Activated CD4-positive, alpha-beta T cell treated with anti-CD3 and anti-CD28 coated beads, Interleukin-2, Interleukin-6, amounts not matched to agents 100 ng/mL and 50 ng/mL, durations not matched to agents 16 hours and 8 hours (primary cell): ENCODE measurements around the gene CSMD2.
A peak's percentile ranks its signal among the peaks of the same experiment; 100 is the strongest.
"Not testable (repeated sequence)": the region's sequence is repeated elsewhere in the genome, so short reads cannot be mapped to it uniquely, and the experiment has no call there.

Source experiments
- DNase-seq: peaks from one replicate; pipeline ENCODE4 v3.0.0-alpha.2; 2020

The CSMD2 gene

DNA sequence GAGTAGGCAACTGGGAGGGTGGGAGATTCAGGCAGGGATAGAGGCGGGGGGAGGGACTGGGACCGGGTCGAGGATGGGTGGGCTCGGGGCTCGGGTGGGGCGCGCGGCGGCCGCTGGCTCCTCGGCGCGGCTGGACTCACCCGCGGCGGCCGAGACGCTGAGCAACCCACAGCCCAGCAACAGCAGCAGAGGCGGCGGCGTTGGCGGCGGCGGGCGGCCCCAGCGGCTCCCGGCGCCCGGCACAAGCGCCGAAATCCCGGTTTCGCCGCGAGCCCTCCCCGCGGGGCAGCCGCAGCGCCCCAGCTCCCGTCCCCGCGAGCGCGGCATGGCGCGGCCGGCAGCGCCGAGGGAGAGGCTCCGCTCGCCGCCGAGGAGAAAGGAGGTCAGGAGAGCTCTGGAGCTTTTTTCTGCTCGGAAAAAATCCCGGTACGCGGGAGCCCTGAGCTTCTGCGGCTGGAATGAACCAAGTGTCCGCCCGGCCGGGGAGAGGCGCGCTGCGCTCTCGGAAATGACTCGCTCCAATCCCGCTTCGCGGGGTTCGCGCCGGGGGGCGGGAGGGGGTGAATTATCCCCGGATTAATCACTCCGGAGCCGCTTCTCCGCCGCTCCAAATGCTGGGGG, at the start of gene CSMD2:
Gene CSMD2 (minus strand): TSS at position 460 of the 621 bp plus-strand sequence. CDS start 133 bp downstream, at position 327.
- DNase-seq = no peak

DNA sequence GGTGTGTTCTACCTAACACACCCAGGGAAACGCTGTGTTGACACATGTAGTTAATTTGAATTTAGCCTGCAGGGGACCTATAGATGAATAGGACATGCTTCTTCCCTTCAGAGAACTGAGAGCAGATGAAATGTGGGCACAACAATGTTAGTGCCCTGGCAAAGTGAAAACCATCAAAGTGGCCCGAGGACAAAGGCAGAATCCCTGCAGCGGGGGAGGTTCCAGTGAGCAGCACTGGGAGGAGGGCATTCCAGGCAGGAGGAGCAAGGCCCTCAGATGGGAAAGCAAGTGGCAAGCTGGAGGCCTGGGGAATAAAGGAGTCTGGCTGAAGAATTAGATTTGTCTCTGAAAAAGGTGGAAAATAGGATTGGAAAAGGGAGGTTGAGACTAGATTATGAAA, 48.9 kb upstream of the CSMD2 start:
- no peak for DNase-seq

DNA sequence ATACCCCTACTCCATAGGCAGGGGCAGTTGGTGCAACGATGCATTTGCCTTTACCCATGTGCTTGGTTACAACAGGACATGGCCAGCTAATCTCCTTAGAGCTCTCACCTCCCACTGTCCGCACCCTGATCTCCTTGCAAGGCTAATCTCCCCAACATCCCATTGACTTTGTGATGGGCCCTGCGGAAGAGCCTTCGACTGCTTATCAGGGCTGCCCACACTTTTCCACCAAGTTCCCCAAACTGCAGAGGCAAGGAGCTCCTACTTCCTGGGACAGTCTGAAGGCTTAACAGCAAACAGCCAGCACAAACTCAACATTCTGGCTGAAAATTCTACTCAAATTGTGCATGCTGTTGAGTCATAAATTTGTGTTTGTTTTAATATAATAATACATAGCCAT, 47.6 kb upstream of the CSMD2 start:
- no peak for DNase-seq

DNA sequence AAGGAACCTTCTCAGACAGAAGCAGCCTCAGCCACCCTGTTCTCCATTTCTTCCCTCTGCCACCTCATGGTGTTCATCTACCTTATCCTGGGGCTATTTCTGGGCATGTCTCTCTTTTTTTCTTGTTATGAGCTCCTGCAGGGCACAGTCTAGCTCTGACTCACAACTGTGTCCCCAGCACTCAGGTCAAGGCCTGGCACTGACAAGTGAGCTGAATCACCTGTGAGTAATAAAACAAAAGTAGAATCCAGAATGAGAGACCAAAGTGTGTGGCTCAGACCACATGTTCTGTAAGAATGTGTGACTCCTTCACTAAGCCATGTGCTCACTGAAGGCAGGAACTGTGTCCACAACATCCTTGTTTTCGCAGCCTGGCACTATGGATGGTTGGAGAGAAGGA, 34.9 kb upstream of the CSMD2 start:
- DNase-seq = peak; percentile 13

DNA sequence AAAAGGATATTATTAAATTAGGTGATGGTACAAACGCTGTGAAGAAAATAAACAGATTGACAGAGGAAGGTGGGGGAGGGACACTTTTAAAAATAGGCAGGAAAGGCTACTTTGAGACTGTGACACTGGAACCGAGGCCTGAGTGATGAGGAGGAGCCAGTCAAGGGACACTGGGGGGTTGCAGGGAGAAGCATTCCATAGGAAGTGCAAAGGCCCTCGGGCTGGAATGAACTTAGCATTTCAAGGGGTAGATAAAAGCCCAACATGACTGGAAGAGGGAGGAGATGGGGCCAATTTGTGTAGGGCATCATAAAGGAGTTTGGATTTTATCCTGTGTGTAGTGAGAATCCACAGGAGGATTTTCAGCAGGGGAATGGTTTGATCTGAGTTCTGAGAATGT, 27.6 kb upstream of the CSMD2 start:
- no peak for DNase-seq

DNA sequence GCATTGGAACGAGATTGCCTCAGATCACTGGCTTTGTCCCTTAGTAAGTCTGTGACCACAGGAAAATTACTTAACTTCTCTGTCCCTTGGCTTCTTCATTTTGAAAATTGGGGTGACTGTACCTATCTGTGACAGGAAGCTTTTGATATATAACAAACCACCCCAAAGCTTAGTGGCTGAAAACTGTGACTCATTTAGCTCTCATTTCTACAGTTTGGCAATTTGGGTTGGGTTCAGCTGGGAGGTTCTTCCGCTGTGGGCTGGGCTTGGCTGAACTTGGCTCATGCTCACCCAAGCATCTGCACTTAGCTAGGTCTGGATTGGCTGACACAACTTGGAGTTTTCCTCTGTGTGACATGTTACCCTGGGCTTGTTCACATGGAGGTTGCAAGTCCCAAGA, 25.7 kb upstream of the CSMD2 start:
- peak; percentile 2 for DNase-seq

DNA sequence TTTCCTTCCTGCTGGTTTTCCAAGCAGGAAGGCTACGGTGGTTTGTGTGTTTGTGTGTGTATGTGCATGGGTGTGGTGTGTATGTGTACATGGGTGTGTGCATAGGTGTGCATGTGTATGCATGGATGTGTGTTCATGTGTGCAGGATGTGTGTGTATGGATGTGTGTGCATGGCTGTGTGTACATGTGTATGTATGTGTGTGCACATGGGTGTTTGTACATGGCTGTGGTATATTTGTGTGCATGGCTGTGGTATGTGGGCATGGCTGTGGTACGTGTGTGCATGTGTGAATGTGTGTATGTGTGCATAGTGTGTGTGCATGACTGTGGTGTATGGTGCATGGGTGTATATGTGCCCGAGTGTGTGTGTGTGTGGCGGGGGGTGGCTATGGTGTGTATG, 24.0 kb upstream of the CSMD2 start:
- DNase-seq = no peak

DNA sequence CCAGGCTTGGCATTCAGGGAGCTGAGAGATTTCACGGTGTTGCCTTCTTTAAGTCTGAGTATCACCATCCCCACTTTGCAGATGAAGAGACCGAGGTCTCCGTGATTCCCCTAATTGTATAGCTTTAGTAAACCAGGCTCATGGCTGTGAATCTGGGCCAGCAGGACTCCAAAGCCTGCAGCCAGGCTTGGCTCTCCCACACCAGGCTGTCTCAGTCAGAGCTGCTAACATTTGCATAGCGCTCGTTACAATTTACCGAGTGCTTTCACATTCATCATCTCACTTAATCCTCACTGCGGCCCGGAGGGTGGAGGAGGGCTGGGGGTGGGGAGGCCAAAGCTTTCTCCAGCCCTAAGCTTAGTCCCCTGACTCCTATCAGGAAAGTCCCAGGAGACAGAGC, 23.4 kb upstream of the CSMD2 start:
- DNase-seq = no peak

DNA sequence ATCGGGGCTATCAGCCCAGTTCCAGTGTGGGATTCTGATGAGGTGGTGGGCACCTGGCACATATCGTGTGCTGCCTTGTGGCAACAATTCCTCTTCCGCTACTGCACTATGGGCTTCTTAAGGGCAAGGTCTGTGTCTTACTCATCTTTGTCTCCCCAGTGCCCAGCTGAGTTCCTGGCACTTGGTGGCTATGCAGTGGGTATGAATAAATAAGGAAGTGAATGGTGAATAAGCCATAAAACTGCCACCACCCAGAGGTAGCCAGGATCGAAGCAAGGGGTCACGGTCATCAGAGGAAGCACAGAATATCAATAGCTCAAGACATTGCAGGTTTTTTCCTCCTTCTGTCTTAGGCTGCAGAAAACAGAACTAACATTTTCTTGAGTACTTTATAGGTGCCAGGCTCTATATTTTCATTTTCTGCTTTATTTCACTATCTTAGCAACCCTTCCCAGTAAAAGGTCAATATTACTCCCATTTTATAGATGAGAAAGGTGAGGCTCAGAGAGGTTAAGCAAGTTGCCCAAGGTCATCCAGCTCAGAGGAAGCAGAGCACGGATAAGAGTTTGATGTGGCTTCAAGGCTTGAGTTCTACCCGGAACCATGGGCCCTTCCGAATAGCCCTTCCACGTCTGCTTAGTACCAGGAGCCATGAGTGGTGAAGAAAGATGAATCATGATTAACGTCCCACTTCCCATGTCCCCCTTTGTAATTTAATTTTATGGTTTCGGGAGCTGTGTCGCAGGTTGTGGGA, 21.9 kb upstream of the CSMD2 start:
- no peak for DNase-seq

DNA sequence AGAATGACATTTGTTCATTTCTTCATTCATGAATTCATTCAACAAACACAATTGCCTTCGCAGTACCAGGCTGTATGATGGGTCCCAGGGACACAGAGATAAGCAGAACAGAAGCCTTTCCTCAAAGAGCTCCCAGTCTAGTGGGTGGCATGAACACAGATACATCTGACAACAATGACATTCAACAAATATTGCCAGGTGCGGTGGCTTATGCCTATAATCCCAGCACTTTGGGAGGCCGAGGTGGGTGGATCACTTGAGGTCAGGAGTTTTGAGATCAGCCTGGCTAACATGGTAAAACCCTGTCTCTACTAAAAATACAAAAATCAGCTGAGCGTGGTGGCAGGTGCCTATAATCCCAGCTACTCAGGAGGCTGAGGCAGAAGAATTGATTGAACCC, 18.4 kb upstream of the CSMD2 start:
- DNase-seq = not testable (repeated sequence)

DNA sequence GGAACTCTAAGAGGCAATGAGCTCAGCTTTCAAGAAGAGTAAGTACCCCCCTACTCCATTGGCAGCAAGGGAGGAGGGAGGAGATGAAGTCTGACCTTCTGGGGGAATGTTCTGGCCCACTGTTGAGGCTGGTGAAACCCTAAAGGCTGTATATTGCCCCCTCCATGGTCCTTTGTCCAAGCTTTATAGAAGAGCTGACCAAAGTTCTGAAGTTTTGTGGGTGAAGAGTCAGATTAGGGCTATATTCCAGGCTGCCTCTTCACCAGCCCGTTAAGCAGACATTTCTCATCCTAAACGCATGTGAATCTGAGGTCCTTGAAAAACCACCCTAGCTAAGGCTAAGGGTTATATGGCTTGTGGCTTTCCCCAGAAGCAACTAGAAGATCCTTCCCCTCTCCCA, 13.0 kb upstream of the CSMD2 start:
- DNase-seq = no peak

DNA sequence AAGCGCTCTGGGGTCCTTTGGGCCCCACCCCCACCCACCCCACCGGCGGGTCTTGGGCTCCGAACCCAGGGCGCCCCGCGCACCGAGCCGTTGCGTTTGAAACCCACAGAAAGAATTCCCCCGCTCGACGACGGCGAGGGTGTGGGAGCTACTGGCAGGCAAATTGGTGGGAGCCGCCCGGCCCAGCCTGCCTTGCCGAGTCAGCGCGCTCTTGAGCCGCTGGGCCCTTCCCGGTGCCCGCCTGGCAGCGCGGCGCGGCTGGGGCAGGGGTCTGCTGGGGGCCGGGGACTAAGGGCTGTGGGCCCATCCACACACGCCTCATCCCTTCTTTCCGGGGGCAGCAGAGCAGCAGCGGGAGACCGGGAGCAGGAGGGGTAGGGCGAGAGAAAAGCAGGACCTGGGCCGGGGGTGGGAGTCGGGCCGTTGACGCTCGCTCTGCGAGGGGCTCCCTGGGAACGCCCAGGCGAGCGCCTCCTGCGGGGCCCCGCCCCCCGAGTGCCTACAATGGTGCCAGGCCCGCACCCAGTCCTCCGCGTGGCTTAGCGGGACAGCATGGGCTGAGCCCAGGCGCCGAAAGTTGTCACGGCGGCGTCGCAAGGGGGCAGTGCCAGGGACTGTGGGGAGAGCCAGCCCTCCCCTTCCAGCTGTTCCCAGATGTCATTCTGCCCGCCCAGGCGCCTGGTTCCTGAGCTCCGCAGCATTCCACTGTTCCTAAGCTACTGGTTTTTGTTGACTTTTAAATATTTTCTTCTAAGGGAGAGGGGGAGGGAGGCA, 12.0 kb upstream of the CSMD2 start, which contains the start of gene C1orf94:
Gene C1orf94 (plus strand): TSS at position 78 of the 774 bp plus-strand sequence. CDS start 883 bp downstream, outside the sequence.
- DNase-seq = no peak

DNA sequence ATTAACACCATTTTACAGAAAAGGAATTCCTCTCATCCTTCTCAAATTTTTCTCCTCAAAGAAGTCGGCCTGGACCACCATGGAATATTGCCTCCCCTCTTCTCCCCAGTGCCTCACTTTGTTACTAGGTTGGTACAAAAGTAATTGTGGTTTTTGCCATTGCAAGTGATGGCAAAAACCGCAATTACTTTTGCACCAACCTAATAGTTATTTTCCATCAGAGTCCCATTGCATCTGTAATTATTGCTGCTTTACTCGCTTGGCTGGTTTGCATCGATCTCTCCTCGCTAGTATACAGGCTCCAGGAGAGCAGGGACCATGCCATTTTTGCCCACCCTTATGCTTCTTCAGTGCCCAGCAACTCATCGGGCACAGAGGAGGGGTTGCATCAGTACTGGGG, 10.7 kb upstream of the CSMD2 start:
- DNase-seq = no peak

DNA sequence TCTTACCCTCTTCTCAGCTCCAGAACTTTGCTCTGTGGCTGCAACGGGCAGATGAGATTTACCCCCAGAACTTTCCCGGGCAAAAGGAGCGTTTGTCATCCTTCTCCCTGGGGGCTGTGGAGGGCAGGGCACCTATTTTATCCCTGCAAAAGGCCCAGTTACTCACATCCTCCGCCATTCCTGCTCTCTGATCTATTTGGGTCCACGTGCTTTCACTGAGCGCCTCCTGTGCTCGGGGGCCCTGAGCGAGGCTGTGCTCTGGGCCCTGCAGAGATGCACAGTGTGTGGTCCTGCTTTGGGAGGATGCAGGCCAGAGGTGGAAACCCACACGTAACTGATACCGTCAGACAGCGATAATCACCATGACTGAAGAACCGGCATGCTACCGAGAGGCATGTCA, 2.4 kb upstream of the CSMD2 start:
- no peak for DNase-seq

DNA sequence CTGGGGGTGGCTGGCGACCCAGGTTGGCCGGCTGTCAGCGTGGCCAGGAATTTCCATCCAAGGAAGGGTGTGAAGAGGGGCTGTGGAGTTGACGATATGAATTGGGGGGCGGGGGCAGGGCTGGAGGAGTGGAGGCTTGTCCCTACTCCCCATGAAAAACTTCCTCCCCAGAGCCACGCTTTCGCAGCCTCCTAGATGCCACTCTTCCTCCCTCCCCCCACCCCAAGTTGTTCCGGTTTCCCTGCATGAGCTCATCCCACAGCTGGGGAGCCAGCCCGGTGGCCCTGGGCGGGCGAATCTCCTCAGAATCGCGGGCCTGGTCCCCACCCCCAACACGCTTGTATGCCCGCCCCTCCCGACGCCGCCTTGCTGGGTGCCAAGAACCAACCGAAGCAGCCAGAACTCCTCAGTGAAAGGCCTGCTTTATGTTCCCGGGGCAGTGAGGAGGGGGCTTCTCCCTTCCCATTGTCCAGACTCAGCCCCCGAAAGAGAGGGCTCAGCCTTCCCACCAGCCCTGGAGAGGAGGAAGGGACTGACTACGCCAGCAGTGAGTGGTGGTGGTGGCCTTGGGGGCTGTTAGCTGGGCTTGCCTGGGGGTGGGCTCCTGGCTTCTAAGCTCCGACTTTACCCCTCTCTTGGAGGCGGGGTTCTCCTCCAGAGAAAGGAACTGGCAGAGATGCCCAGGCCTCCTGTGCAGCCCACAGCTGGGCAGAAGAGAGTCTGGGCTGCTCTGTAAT, 1.8 kb upstream of the CSMD2 start:
- no peak for DNase-seq

DNA sequence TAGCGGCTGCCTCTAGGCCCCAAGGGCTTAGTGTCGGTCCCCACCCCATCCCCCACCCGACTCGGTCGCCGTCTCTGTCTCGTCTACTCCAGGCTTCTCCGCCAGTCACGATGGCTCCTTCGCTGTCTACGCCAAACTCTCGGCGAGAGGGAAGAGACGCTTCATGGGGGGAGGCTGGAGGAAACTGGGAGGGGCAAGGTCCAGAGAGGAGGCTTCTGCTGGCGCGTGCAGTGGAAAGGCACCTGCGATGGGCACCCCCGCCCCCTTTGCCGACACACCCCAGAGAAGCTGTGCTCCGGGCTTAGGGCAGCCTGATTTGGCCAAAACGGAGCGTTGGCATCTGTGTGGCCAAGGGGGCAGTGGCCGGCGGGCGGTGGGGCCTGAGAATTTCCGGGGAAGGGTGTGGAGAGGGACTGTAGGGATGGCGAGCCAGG, 1.2 kb upstream of the CSMD2 start:
- no peak for DNase-seq

DNA sequence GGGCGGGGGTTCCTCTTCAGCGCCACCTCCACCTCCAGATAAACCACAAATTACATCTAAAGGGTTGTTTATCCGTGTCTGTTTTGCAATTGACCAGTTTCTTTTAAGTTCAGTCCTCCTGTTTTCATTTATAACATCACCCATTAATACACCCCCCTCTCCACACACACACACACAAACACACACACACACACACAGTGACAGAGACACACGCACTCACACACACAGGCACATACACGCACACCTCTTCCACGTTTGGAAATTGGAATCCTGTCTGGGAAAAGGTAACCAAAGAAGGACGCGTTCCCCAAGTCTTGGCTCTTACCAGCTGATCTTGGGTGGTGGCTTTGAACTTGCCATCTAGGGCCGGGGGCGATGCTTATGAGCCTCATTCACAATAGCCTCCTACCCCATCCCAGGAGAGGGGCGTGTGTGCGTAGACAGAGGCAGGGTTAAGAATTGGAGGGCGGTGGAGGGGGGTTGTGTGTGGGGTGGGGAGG, 442 bp upstream of the CSMD2 start:
- DNase-seq = no peak

DNA sequence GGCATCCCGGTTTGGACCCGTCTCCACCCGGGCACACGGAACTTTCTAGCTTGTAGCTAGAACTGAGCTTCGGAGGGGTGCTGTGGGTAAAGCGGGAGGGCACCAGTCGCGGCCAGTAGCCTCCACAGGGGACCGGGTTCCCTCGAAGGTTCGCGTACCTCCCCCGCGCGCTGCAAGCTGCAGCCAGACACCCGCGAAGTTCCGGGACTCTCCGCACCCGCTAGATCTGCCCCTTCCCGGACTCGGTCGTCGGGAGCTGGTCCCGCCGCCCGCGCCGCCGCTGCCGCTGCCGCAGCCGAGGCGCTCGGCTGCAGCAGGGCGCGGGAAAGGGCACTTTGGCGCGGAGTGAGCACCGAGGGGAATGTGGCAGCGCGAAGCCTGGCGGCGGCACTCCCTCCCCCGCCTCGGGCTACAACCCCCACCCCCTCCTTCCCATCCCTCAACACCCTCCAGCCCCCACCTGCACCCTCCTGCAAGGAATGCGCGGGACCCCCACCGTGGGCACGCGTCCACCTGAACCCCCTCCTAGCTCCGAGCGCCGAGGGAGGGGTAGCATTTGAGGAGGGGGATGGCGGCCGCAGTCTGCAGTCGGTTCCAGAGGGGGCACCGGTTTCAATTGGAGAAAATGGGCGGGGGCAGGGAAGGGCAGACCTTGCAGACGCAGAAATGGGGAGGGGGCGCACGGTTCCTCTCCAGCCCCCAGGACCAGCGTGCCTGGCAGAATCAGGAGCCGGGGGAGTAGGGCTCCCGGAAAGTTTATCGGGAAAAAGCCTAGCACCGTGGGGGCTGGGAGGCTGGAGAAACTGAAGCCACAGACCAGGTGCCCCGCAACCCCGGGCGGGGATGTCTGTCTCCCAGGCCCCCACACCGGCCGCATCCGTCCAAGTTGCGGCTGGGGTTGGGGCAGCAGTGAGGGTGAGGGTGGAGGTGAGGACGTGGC, 968 bp downstream of the CSMD2 start:
- no peak for DNase-seq

DNA sequence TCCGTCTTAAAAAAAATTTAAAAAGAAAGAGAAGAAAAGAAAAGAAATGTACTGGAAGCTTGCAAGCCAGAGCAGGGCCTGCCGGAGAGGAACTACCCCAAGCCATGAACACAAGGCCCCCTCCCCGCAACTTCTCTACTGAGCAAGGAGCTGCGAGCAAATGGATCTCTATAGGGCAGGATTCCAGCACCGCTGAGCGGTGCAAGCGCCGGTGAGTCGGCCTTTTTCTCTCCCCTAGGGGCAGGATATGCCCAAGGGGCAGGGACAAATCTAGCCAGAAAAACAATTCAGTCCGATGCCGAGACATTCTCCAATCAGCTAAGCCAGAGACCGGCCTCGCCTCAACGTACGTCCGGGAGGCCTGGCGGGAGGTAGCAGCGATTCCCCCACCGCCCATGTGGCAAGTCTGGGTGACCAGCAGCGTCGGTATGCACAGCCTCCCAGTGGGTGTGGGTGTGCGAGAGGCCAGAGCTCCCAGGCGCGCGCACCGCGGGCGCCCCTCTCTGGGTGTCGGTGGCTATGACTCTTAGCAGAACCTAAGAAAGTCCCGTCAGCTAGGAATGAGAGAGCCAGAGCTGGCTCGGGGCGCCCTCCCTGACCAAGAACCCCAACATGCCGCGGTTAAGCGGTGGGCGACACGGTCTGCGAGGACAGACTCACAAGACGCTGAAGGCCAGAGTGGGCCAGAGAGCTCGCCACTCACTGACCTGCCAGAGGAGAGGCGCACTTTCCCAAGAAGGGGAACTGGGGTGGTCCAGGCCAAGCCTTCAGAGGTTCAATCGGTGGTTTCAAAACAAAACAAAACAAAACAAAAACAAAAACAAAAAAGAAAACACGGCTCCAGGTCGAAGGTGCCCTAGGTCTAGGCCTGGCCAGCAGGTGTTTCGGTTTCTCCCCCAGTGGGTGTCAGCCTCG, 1.9 kb downstream of the CSMD2 start:
- peak; percentile 62 for DNase-seq

DNA sequence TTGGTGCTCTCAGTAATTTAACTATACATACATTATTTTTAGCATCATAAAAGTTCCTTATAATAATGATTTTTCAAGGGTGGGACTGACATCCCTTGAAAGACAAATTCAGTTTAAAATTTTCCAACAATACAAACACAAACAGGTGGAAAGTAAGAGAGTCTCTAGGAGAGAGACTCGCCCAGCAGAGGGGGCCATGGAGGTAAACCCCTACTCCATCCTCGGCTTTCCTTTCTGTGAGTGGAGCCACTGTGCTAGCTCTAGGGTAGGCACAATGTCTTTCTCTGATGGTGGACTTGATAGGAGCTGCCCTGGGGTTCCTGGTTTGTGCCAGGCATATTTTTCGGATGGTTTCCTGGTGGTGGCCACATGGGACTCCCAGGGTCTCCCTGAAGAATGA, 8.3 kb downstream of the CSMD2 start:
- DNase-seq = no peak

DNA sequence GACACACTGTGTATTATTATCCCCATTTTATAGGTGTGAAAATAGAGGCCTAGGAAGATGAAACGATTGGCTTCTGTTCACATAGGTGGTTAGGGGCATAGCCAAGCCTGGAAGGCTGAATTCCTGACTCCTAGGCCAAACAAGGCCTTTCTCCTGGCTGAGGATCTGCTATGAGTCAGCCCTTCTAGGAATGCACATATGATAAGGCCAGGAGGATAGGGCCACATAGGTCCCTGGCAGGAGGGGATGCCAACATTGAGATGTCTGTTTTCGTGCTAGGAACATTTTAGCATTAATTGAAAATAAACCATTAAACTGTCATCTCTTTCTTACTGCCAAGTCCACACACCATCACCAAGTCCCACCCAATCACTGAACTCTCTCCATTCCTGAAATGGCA, 9.2 kb downstream of the CSMD2 start:
- DNase-seq = no peak
